GM21423 (cell line): ENCODE data around the gene EEF1A1.
"Not testable (repeated sequence)": the region's sequence is repeated elsewhere in the genome, so short reads cannot be mapped to it uniquely, and the experiment has no call there.

ENCODE experiments used
- ATAC-seq: cut with Tn5 transposase; IDR thresholded peaks from one replicate; pipeline ENCODE4 v1.9.1; 2021; ENCODE audit warnings: mild to moderate bottlenecking, moderate library complexity; ENCODE audit not compliant: unreplicated experiment

EEF1A1 gene

GRCh38 chr6:73538116-73538779 lies 17.4 kb upstream of the EEF1A1 start:
- peak; percentile 24 for ATAC-seq

GRCh38 chr6:73537677-73538076 lies 16.8 kb upstream of the EEF1A1 start:
- peak; percentile 60 for ATAC-seq

DNA sequence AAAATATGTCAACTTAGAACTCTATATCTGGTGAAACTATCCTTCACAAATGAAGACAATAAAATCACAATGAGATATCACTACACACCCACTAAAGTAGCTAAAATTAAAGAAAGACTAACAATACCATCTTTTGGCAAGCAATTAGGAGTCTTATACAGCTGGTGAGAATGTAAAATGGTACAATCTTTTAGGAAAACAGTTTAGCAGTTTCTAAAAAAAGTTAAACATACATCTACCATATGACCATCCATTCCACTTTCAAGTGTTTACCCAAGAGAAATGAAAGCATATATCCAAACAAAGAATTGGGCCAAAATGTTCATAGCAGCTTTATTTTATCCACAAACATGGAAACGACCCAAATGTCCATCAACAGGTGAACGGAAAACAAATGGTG lies 13.8 kb upstream of the EEF1A1 start:
- no peak for ATAC-seq

DNA sequence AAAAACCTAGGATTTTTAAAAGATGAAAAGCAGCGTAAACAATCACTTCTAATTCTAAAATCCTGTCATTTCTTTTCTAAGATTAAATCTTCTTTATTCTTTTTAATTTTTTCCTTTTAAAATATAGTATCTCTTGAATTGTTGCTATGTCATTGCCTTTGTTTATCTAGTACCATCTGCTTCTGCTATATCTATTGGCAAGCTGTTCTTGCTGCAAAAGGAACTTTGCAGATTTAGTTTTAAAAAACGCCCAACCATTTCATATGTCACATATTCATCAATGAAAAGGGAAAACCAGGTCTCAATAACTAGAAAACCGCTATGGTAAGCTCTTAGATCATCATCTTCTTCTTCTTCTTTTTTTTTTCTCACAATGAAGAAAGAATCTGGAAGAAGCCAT lies 11.5 kb upstream of the EEF1A1 start:
- no peak for ATAC-seq

GRCh38 chr6:73528897-73529296 lies 8.1 kb upstream of the EEF1A1 start:
- ATAC-seq, result no peak

GRCh38 chr6:73525546-73526330 lies 4.9 kb upstream of the EEF1A1 start:
- no peak for ATAC-seq

DNA sequence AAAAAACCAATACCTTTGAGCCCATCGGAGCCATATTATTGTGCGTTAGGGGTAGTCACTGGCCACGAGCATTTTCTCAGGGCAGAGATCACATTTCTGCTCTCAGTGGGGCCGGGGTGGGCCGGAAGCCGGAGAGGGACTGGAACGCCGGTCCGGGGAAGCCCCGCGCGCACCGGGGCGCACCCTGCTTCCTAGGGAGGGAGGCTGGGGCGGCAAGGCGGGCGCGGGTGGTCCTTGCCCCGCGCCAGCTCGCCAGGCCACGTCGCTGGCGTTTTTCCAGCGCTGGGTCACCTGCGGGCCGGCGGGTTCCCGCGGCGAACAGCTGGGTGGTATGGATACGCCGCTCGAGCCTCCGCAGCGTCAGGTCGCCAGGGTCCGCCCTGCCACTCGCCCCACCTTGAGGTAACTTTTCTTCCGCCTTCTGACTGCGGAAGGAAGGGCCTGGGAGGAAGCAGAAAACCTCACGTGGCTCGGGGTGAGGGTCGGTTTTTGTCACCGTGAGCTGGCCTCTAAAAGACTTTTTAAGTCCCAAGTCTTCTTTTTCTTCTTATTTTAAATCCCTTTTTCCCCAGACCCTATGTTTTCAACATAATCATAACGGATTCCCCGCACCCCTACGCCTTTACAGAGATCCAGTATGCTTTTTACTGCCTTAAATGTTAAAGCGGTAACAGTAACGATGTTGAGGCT lies 2.7 kb upstream of the EEF1A1 start:
- peak; percentile 42 for ATAC-seq

GRCh38 chr6:73521351-73521985 lies 636 bp upstream of the EEF1A1 start:
- ATAC-seq, result peak; percentile 31

DNA sequence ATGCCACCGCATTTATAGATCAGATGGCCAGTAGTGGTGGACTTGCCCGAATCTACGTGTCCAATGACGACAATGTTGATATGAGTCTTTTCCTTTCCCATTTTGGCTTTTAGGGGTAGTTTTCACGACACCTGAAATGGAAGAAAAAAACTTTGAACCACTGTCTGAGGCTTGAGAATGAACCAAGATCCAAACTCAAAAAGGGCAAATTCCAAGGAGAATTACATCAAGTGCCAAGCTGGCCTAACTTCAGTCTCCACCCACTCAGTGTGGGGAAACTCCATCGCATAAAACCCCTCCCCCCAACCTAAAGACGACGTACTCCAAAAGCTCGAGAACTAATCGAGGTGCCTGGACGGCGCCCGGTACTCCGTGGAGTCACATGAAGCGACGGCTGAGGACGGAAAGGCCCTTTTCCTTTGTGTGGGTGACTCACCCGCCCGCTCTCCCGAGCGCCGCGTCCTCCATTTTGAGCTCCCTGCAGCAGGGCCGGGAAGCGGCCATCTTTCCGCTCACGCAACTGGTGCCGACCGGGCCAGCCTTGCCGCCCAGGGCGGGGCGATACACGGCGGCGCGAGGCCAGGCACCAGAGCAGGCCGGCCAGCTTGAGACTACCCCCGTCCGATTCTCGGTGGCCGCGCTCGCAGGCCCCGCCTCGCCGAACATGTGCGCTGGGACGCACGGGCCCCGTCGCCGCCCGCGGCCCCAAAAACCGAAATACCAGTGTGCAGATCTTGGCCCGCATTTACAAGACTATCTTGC lies 725 bp downstream of the EEF1A1 start:
- peak; percentile 16 for ATAC-seq

DNA sequence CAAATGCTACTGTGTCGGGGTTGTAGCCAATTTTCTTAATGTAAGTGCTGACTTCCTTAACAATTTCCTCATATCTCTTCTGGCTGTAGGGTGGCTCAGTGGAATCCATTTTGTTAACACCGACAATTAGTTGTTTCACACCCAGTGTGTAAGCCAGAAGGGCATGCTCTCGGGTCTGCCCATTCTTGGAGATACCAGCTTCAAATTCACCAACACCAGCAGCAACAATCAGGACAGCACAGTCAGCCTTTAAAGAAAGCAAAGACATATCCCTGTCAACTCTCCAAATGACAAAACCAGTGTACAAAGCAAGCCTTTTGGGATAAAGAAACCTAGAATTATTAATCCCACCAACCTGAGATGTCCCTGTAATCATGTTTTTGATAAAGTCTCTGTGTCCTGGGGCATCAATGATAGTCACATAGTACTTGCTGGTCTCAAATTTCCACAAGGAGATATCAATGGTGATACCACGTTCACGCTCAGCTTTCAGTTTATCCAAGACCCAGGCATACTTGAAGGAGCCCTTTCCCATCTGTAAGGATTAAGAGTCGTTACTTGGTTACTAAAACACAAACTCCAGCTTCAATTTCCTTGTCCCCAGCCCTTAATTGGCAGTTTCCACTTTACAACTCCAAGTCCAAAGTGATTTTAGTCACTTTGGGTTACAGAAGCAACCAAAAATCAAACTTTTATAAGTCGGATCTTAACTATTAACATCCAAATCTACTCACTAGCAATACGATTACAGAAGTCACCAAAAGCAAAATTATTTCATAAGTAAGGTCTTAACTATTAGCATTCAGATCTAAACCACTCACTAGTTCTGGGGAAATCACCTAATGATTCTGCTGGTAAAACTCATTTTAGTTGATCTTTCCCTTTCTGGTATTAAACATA lies 1.6 kb downstream of the EEF1A1 start:
- ATAC-seq, result not testable (repeated sequence)

GRCh38 chr6:73518100-73518981 lies 2.5 kb downstream of the EEF1A1 start:
- not testable (repeated sequence) for ATAC-seq

GRCh38 chr6:73516514-73517489 lies 4.0 kb downstream of the EEF1A1 start:
- ATAC-seq, result no peak

- peak; percentile 40 for ATAC-seq
These were observed 5.6 kb downstream of the EEF1A1 start for GRCh38 chr6:73515204-73515655.

- ATAC-seq, result no peak
These were observed 6.1 kb downstream of the EEF1A1 start for GRCh38 chr6:73514746-73515110.

- no peak for ATAC-seq
These were observed 7.4 kb downstream of the EEF1A1 start for GRCh38 chr6:73513496-73513854.

DNA sequence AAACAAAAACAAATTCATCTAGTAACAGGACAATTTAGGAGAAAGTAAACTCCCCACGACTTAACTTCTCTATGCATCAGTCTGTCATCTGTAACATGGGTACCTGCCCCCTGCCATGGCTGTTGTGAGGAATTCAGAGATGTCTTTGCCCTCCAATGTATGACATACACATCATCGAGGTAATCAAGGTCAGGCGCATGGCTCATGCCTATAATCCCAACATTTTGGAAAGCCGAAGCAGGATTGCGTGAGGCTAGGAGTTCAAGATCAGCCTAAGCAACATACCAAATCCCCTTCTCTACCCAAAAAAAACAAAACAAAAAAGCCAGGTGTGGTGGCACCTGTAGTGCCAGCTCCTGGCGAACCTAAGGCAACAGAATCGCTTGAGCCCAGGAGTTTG lies 9.0 kb downstream of the EEF1A1 start:
- ATAC-seq, result no peak

- ATAC-seq, result no peak
These were observed 11.0 kb downstream of the EEF1A1 start for GRCh38 chr6:73509851-73510250.

GRCh38 chr6:73508776-73509175 lies 12.1 kb downstream of the EEF1A1 start:
- no peak for ATAC-seq
